Upper lobe of left lung (tissue), 6 donors: Measurements from ENCODE around the gene SLC6A1. TPM values are rescaled to one million over a fixed set of nuclear protein-coding genes. Genes with fewer than 3 reads are reported as not detected.

Experiments
- ATAC-seq, 2 donors: fragments of 200-7000 bp; cut with Tn5 transposase; one replicate each; pipeline ENCODE4 v1.9.1; 2022; ENCODE audit warnings: mild to moderate bottlenecking in 2 of 2, moderate library complexity in 2 of 2; ENCODE audit not compliant: low FRiP score in 2 of 2
- DNase-seq, 2 donors: peaks; one replicate each; pipeline ENCODE4 v3.0.0-alpha.2; 2019 to 2020
- H3K27ac ChIP-seq, 4 donors: fragments of 200-600 bp; sonication (generic); one replicate each; pipeline ENCODE4 v1.5.1; 2016 to 2019
- H3K27me3 ChIP-seq, 4 donors: fragments of 200-600 bp; sonication (generic); one replicate each; pipeline ENCODE4 v1.5.1; 2017 to 2019
- H3K36me3 ChIP-seq, 4 donors: fragments of 200-600 bp; sonication (generic); one replicate each; pipeline ENCODE4 v1.5.1; 2016 to 2019
- H3K4me1 ChIP-seq, 4 donors: fragments of 200-600 bp; sonication (generic); one replicate each; pipeline ENCODE4 v1.5.1; 2018 to 2019
- H3K4me3 ChIP-seq, 4 donors: fragments of 200-600 bp; sonication (generic); one replicate each; pipeline ENCODE4 v1.5.1; 2017 to 2019; ENCODE audit warnings: mild to moderate bottlenecking in 2 of 4, moderate library complexity in 1 of 4
- H3K9me3 ChIP-seq, 4 donors: fragments of 200-600 bp; sonication (generic); one replicate each; pipeline ENCODE4 v1.5.1; 2018 to 2019
- EP300 ChIP-seq, 4 donors: sonication (generic); formaldehyde crosslinking; IDR thresholded peaks; one replicate each; pipeline ENCODE4 v1.5.1; 2017; ENCODE audit warnings: antibody characterized with exemption in 4 of 4, control low read depth in 2 of 4
- POLR2A ChIP-seq, 4 donors: fragments of 450-650 bp; IDR thresholded peaks; one replicate each; pipeline ENCODE4 v1.5.1; 2016 to 2017; ENCODE audit warnings: antibody characterized with exemption in 4 of 4, mild to moderate bottlenecking in 2 of 4
- POLR2AphosphoS5 ChIP-seq, 2 donors: sonication (generic); formaldehyde crosslinking; IDR thresholded peaks; one replicate each; pipeline ENCODE4 v1.5.1; 2017; ENCODE audit warnings: antibody characterized with exemption in 2 of 2
- WGBS, 2 donors: methylation state at CpG; one replicate each; pipeline ENCODE4 v1.1.5; 2017 to 2018; 5-methylcytosine and 5-hydroxymethylcytosine counted together
- total RNA-seq, 6 donors: library from RNA; depleted of rRNA in 4 of 6; stranded (reverse); fragments of >200 nt in 4 of 6; gene quantifications; one replicate each; pipeline versions ENCODE4 v1.1.0 to v1.2.1, GENCODE V29; 2016 to 2021
- TF ChIP-seq, protein P1 (sequence below), 6 experiments: fragments of 450-650 bp in 4 of 6; fragments of 200-600 bp in 2 of 6; sonication (generic) in 2 of 6; IDR thresholded peaks; one replicate each; pipeline ENCODE4 v1.5.1; 2016 to 2019; ENCODE audit warnings: antibody characterized with exemption in 6 of 6
- donor health status: DM: no; HTN: no; CAD: no; lungs with moderate emphysema.
- donor health status: DM: no; HTN: yes; CAD: no; lungs with severe emphysema.

SLC6A1 gene
- total RNA-seq, 6 donors from 2014 or later = 0.46 to 11.5 (median 0.88) TPM

DNA sequence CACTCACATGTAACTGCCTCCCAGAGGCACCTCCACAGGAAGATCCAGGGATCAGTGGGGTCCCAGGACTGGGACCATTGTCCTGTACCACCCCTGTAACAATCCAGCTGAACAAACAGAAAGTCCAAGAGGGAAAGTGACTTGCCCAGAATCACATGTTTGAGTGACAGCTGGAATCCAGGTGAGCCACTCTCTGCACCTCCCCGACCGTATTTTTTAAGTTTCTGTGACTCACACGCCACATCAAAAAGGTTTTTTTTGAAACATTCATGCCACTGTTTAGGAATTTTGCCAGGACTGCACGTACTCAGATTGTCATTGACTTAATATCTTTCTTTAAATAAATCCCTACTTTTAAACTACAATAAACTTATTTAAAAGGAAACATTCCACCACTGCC lies 9.8 kb upstream of the SLC6A1 start:
- H3K36me3 ChIP-seq = no peaks in the 10 kb centered on the region
- H3K27ac ChIP-seq = peak overlapping the region in 1 of 4 donors; percentile 16
- ATAC-seq (peak; percentile 17 to 44), DNase-seq (no peak)
- peaks cover 6 to 20% (median 14%) of the 10 kb centered on the region in 4 donors for H3K4me1 ChIP-seq
- TF ChIP-seq EP300 (IDR thresholded peaks at IDR 0.05) (no peak), POLR2A (IDR thresholded peaks at IDR 0.05) (no peak), POLR2AphosphoS5 (IDR thresholded peaks at IDR 0.05) (no peak)
- TF ChIP-seq, protein P1, sequence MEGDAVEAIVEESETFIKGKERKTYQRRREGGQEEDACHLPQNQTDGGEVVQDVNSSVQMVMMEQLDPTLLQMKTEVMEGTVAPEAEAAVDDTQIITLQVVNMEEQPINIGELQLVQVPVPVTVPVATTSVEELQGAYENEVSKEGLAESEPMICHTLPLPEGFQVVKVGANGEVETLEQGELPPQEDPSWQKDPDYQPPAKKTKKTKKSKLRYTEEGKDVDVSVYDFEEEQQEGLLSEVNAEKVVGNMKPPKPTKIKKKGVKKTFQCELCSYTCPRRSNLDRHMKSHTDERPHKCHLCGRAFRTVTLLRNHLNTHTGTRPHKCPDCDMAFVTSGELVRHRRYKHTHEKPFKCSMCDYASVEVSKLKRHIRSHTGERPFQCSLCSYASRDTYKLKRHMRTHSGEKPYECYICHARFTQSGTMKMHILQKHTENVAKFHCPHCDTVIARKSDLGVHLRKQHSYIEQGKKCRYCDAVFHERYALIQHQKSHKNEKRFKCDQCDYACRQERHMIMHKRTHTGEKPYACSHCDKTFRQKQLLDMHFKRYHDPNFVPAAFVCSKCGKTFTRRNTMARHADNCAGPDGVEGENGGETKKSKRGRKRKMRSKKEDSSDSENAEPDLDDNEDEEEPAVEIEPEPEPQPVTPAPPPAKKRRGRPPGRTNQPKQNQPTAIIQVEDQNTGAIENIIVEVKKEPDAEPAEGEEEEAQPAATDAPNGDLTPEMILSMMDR (IDR thresholded peaks at IDR 0.05) = no peak
- H3K4me3 ChIP-seq = peak overlapping the region in 1 of 4 donors; percentile 9
- H3K27me3 ChIP-seq = no peaks in the 10 kb centered on the region
- H3K9me3 ChIP-seq = no peaks in the 10 kb centered on the region
- WGBS, 2 donors = 3 to 6% methylated on average over 4 of the region's 4 CpGs

DNA sequence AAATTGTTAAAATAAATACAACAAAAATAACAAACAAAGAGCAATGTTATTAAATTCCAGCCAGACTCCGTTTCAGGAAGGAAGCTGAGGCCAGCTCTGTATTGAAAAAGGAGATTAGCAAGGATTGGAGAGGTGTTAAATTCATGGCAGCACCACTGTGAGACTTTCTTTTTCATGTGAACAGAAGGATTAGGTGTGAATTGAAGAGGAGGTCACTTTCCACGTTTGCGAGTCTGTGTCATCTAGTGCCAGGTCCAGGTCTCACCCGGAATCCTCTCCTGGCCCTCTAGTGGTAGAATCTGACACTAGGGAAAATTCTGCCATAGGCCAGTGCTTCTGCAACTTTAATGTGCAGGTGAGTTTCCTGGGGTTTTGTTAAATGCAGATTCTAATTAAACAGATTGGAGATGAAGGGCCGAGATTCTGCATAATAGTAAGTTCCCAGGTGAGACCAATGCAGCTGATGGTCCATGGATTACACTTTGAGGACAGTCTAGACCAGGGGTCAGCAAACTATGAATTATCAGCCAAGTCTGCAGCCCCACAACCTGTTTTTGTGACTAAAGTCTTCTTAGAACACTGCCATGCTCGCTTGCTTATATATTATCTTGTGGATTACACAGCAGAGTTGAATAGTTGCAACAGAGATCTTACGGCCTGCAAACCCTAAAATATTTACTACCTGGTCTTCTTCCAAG lies 9.2 kb upstream of the SLC6A1 start:
- TF ChIP-seq POLR2AphosphoS5 (IDR thresholded peaks at IDR 0.05) = no peak
- TF ChIP-seq, protein P1 (IDR thresholded peaks at IDR 0.05) = peak; percentile 37 to 68 (median 58)
- TF ChIP-seq EP300 (IDR thresholded peaks at IDR 0.05) = no peak
- no peak for TF ChIP-seq POLR2A (IDR thresholded peaks at IDR 0.05)
- DNase-seq (peak in 1 of 2 donors; percentile 36), ATAC-seq (peak; percentile 67 to 76)
- Histone ChIP-seq H3K36me3 (no peaks in the 10 kb centered on the region), H3K4me1 (peaks cover 6 to 20% (median 14%) of the 10 kb centered on the region in 4 donors), H3K27me3 (no peaks in the 10 kb centered on the region), H3K4me3 (peak overlapping the region in 1 of 4 donors; percentile 9), H3K9me3 (no peaks in the 10 kb centered on the region), H3K27ac (peak overlapping the region in 1 of 4 donors; percentile 16)
- 24 to 30% methylated on average over 7 of the region's 7 CpGs for WGBS, 2 donors

DNA sequence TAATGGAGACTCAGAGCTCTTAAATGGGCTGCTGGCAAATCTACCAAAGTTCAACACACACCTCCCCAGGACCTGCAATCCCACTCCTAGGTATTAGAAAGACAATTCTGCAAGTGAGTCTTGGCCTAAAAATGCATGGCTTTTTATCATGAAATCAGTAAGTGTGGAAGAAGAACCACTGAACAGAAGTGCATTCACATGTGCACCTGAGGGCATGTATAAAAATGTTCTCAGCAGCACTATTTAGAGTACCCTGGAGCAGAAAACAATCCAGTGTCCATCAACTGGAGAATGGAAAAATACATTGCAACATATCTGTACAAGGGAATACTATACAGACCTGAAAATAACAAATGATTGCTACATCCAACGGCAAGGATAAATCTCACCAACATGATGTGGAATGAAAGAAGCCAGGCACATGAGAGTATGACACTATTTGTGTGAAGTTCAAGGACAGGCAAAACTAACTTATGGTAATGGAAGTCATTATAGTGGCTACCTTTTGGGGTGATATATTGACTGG lies 8.1 kb upstream of the SLC6A1 start:
- ATAC-seq (no peak), DNase-seq (no peak)
- H3K4me3 ChIP-seq = no peak overlapping the region
- 91 to 100% methylated on average over 1 of the region's 1 CpG for WGBS, 2 donors
- no peaks in the 10 kb centered on the region for H3K36me3 ChIP-seq
- no peaks in the 10 kb centered on the region for H3K9me3 ChIP-seq
- peaks cover 6 to 20% (median 14%) of the 10 kb centered on the region in 4 donors for H3K4me1 ChIP-seq
- H3K27ac ChIP-seq = no peak overlapping the region
- TF ChIP-seq, protein P1 (IDR thresholded peaks at IDR 0.05) = no peak
- TF ChIP-seq POLR2AphosphoS5 (IDR thresholded peaks at IDR 0.05) (no peak), EP300 (IDR thresholded peaks at IDR 0.05) (no peak), POLR2A (IDR thresholded peaks at IDR 0.05) (no peak)
- H3K27me3 ChIP-seq = no peaks in the 10 kb centered on the region

DNA sequence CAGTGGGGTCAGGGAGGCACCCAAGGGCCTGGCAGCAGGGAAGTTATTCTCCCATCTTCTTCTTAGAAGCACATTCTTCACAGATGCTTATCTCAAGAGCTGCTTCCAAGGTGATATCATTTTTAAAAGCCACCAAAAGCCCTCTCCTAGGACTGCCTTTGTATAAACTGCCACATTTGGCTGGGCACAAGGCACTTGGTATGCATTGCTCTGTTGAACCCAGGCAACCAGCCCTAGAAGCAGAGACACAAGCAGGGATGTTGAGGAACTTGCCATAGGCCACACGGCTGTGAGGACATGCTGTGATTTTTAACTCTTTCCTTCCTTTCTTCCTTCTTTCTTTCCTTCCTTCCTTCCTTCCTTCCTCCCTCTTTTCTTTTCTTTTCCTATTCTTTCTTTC lies 7.4 kb upstream of the SLC6A1 start:
- Histone ChIP-seq H3K4me1 (peaks cover 6 to 20% (median 14%) of the 10 kb centered on the region in 4 donors), H3K27me3 (no peaks in the 10 kb centered on the region), H3K27ac (no peak overlapping the region), H3K4me3 (no peak overlapping the region), H3K36me3 (no peaks in the 10 kb centered on the region), H3K9me3 (no peaks in the 10 kb centered on the region)
- DNase-seq (no peak), ATAC-seq (no peak)
- WGBS, 2 donors = 6 to 44% methylated on average over 1 of the region's 1 CpG
- TF ChIP-seq POLR2AphosphoS5 (IDR thresholded peaks at IDR 0.05) = no peak
- TF ChIP-seq, protein P1 (IDR thresholded peaks at IDR 0.05) = no peak
- TF ChIP-seq EP300 (IDR thresholded peaks at IDR 0.05) = no peak
- no peak for TF ChIP-seq POLR2A (IDR thresholded peaks at IDR 0.05)
